Stimulated activated CD4-positive, alpha-beta T cell treated with anti-CD3 and anti-CD28 coated beads, TNF-alpha, amount 100 ng/mL, for 48 hours (primary cell): ENCODE data around the gene CDIP1.
"Not testable (repeated sequence)": the region's sequence is repeated elsewhere in the genome, so short reads cannot be mapped to it uniquely, and the experiment has no call there.

Experiments
- DNase-seq, 3 donors: peaks; one replicate each; pipeline ENCODE4 v3.0.0-alpha.2; 2020; ENCODE audit warnings: low read depth in 3 of 3

Gene CDIP1

DNA sequence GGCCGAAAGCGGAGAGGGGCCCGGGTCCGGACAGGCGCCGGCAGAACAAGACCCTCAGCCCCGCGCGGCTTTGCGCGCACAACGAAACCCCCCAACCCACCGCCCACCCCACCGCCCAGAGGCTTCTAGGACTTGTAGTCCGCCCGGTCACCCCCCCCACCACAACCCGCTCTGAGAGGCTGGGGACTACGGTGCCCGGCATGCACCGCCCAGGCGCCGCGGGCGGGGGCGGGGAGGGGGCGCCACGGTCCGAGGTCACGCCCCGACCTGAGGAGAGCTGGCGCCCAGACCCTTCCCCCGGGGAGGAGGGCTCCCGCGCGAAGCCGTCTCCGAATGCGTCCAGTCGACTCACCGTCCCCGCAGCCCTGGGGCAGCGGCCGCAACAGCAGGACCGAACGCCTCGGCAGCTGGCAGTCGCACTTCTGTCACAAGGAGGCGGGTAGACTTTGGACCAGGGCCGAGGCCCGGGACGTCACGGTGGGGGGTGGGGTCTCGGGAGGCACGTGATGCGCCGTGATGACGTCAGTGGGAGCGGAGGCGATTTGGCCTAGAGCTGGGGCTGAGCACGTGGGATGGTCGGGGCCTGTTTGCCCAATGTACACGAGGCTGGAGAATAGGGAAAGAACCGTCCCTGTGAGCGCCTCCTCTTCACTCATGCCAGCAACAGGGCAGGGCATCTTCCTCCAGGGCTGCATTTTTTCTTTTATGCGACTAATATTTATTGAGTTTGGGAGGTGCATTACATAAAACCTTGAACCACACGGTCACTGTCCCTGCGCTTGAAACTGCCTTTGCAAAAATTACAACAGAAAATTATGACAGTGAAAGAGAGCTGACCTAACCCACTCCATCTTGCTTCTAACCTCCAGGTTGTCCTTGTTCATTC, at the start of gene CDIP1:
TSS of gene CDIP1 (minus strand) at position 424 of the 886 bp plus-strand sequence. CDS start 24,643 bp downstream, outside the sequence.
- DNase-seq, result peak; percentile 95 to 98 (median 97)

DNA sequence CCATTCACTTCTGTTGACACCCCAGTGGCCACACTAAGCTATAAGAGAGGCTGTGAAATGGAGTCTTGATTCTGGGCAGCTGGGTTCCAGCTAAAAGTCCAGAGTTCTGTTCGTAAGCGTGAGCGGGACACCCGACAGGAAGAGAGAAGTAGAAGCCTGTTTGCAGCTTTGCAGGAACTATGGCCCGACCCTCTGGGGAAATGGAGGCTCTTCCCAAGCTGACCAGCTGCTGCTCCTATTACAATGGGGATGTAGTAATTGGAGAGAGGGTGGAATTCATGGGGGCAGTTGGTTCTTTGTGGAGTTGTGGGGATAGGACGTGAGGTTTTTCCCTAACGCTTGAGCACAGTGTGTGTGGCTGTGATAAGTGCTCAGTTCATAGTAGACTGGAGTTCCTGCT, 47.7 kb upstream of the CDIP1 start:
- DNase-seq, result no peak

- no peak for DNase-seq
Measured at GRCh38 chr16:4583906-4584305, 45.3 kb upstream of the CDIP1 start.

DNA sequence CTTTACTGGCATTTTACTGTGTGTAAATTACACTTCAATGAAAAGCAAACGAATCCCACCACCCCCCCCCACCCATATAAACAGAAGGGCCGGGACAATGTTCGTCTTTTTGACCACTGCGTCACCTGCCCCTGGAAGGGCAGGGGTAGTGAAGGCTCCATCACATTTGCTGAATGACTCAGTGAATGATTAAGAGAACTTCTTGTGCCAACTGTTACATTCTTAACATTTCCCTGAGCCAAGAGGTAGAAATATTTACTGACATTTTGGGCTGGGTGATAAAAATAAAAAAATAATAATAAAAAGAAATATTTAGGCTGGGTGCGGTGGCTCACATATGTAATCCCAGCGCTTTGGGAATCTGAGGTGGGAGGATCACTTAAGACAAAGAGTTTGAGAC, 41.7 kb upstream of the CDIP1 start:
- no peak for DNase-seq

GRCh38 chr16:4578961-4579530, 40.5 kb upstream of the CDIP1 start:
- no peak for DNase-seq

- no peak for DNase-seq
Measured at GRCh38 chr16:4576008-4576407, 37.4 kb upstream of the CDIP1 start.

- no peak for DNase-seq
Measured at GRCh38 chr16:4574919-4575705, 36.5 kb upstream of the CDIP1 start.

DNA sequence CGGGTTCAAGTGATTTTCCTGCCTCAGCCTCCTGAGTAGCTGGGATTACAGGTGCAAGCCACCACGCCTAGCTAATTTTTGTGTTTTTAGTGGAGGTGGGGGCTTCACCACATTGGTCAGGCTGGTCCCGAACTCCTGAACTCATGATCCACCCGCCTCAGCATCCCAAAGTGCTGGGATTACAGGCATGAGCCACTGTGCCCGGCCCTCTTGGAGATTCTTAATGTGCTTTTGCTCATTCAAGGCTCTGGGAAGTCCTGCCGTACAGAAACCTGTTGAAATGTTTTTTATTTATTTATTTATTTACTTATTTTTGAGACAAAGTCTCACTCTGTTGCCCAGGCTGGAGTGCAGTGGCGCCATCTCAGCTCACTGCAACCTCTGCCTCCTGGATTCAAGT, 35.4 kb upstream of the CDIP1 start:
- DNase-seq, result not testable (repeated sequence)

DNA sequence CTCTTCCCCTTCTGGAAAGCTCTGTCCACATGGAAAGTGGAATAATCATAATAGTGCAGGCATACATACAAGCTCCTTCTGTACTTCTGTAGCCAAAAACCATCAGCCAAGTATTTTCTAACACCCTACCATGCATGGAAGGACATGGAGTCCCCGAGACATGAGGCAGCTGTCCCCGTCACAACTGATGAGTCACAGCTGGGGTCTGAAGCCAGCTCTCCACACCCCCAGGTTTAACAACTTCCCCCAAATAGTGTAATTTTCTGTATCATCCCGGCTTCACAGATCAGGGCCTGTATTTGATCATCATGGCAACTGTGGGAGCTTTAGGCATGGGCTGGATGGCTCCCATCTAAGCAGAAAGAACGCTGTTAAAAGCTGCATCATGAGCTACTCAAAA, 34.1 kb upstream of the CDIP1 start:
- no peak for DNase-seq

GRCh38 chr16:4570688-4571321, 32.2 kb upstream of the CDIP1 start:
- DNase-seq, result no peak

DNA sequence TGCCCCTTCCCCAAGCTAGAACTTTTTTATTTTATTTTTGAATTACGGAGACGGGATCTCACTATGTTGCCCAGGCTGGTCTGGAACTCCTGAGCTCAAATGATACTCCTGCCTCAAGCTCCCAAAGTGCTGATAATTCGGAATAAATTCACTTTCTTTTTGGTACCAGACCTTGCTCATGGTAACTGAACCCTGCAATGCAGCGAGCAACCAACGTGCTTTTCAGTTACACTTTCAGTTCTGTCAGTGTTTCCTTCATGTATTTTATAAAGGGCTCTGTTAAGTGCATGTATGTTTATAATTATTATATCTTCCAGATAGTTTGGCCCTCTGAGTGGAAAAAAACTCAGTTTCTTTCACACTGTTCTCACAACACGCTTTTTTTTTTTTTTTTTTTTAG, 31.5 kb upstream of the CDIP1 start:
- no peak for DNase-seq

GRCh38 chr16:4566144-4566543, 27.6 kb upstream of the CDIP1 start:
- DNase-seq, result no peak

- no peak for DNase-seq
Measured at GRCh38 chr16:4564661-4565267, 26.2 kb upstream of the CDIP1 start.

- DNase-seq, result no peak
Measured at GRCh38 chr16:4561596-4561995, 23.0 kb upstream of the CDIP1 start.

GRCh38 chr16:4557973-4558372, 19.4 kb upstream of the CDIP1 start:
- DNase-seq, result no peak

DNA sequence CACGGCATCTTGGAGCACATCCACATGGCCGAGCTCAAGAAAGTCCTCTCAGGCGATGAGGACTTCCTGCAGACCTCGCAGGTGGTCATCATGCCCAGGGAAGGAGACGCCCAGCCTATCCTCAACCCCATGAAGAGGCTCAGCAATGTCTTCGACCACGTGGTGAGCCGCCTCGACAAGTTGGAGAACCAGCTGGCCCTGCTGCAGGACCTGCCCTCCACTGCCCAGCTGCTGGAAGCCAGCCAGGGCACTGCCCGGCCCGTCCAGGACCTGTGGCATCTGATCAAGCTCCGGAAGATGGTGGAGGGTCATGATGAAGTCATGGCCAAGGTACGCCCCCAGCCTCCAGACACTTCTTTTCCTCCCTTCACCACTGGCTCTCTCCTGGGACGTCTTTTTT, 18.0 kb upstream of the CDIP1 start:
- DNase-seq, result no peak

GRCh38 chr16:4556112-4556511, 17.5 kb upstream of the CDIP1 start, which contains the start of gene C16orf96:
C16orf96 (plus strand) TSS chr16:4556340; CDS start chr16:4556490, 150 bp downstream.
- no peak for DNase-seq

- DNase-seq, result no peak
Measured at GRCh38 chr16:4552541-4552940, 14.0 kb upstream of the CDIP1 start.

- DNase-seq, result no peak
Measured at GRCh38 chr16:4550591-4550990, 12.0 kb upstream of the CDIP1 start.

GRCh38 chr16:4548124-4548523, 9.6 kb upstream of the CDIP1 start:
- DNase-seq, result no peak

GRCh38 chr16:4544473-4544872, 5.9 kb upstream of the CDIP1 start:
- no peak for DNase-seq
